ENCODE results near the gene ABO. TPM values are rescaled to one million over a fixed set of nuclear protein-coding genes. Genes with fewer than 3 reads are reported as not detected.
A peak's percentile ranks its signal among the peaks of the same experiment; 100 is the strongest.

The ABO gene
- total RNA-seq, 3 donors from 2014 or later: 25.6 to 114 (median 102) TPM

GRCh38 chr9:133282464-133283238 is 7.7 kb upstream of the ABO start:
- DNase-seq (peak in 1 of 3 donors; percentile 75), ATAC-seq (peak; percentile 87)
- Histone ChIP-seq H3K9me3 (no peaks in the 10 kb centered on the region), H3K4me3 (no peak overlapping the region), H3K4me1 (ENCODE audit: low read depth) (peaks cover 33% of the 10 kb centered on the region), H3K36me3 (ENCODE audit: low read depth) (no peaks in the 10 kb centered on the region)
- intact Hi-C loops (cut with DNase I, micrococcal nuclease): no loop called here
- TF ChIP-seq CTCF (IDR thresholded peaks at IDR 0.05): no peak

- no peaks in the 10 kb centered on the region for H3K9me3 ChIP-seq
- TF ChIP-seq CTCF (IDR thresholded peaks at IDR 0.05): no peak
- H3K36me3 ChIP-seq (ENCODE audit: low read depth): no peaks in the 10 kb centered on the region
- ATAC-seq (peak; percentile 58), DNase-seq (peak in 1 of 3 donors; percentile 47)
- H3K4me1 ChIP-seq (ENCODE audit: low read depth): peaks cover 29% of the 10 kb centered on the region
- intact Hi-C loops (cut with DNase I, micrococcal nuclease): no loop called here
- no peak overlapping the region for H3K4me3 ChIP-seq
Measured at GRCh38 chr9:133280392-133280791, 5.4 kb upstream of the ABO start.

GRCh38 chr9:133278161-133279114 is 3.4 kb upstream of the ABO start:
- no peak for TF ChIP-seq CTCF (IDR thresholded peaks at IDR 0.05)
- ATAC-seq: no peak
- no peaks in the 10 kb centered on the region for H3K9me3 ChIP-seq
- DNase-seq: peak in 1 of 3 donors; percentile 14
- no peak overlapping the region for H3K4me3 ChIP-seq
- H3K4me1 ChIP-seq (ENCODE audit: low read depth): peaks cover 23% of the 10 kb centered on the region
- intact Hi-C loops (cut with DNase I, micrococcal nuclease): no loop called here
- no peaks in the 10 kb centered on the region for H3K36me3 ChIP-seq (ENCODE audit: low read depth)

GRCh38 chr9:133277467-133277866 is 2.5 kb upstream of the ABO start:
- no peak overlapping the region for H3K4me3 ChIP-seq
- no peaks in the 10 kb centered on the region for H3K36me3 ChIP-seq (ENCODE audit: low read depth)
- intact Hi-C loops (cut with DNase I, micrococcal nuclease): no loop called here
- H3K9me3 ChIP-seq: no peaks in the 10 kb centered on the region
- TF ChIP-seq CTCF (IDR thresholded peaks at IDR 0.05): no peak
- DNase-seq (no peak), ATAC-seq (no peak)
- H3K4me1 ChIP-seq (ENCODE audit: low read depth): peaks cover 24% of the 10 kb centered on the region

- H3K9me3 ChIP-seq: no peaks in the 10 kb centered on the region
- intact Hi-C loops (cut with DNase I, micrococcal nuclease): no loop called here
- TF ChIP-seq CTCF (IDR thresholded peaks at IDR 0.05): no peak
Measured at GRCh38 chr9:133276923-133277322, 1.9 kb upstream of the ABO start.

More at GRCh38 chr9:133276923-133277322, 1.9 kb upstream of the ABO start:
- Histone ChIP-seq H3K36me3 (ENCODE audit: low read depth) (no peaks in the 10 kb centered on the region), H3K4me1 (ENCODE audit: low read depth) (peaks cover 25% of the 10 kb centered on the region), H3K4me3 (no peak overlapping the region)
- DNase-seq (no peak), ATAC-seq (no peak)

Data from mucosa of descending colon (tissue), 3 donors.